GM12872 (cell line): Measurements from ENCODE around the gene SYNE1.

ENCODE experiments used
- TF ChIP-seq, protein P1 (sequence below): IDR thresholded peaks from 3 replicates; pipeline ENCODE4 v1.5.1; 2011; ENCODE audit warnings: low read depth, mild to moderate bottlenecking, low read length, moderate library complexity; ENCODE audit not compliant: insufficient read depth

The SYNE1 gene

DNA sequence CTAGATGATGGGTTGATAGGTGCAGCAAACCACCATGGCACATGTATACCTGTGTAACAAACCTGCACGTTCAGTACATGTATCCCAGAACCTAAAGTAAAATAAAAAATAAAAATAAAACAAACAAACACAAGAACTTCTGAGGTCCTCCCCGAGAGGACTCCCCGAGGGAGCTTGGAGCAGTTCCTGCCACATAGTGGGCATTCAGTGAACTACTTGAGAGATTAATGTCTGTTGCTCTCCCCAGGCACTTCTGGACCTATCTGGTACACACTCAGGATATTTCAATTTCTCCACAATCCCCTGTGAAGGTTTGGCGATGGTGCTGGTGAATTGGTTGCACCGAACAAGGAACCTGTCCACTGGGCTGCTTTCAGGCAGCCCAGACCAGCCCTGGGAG, 518.5 kb downstream of the SYNE1 start:
- TF ChIP-seq, protein P1, sequence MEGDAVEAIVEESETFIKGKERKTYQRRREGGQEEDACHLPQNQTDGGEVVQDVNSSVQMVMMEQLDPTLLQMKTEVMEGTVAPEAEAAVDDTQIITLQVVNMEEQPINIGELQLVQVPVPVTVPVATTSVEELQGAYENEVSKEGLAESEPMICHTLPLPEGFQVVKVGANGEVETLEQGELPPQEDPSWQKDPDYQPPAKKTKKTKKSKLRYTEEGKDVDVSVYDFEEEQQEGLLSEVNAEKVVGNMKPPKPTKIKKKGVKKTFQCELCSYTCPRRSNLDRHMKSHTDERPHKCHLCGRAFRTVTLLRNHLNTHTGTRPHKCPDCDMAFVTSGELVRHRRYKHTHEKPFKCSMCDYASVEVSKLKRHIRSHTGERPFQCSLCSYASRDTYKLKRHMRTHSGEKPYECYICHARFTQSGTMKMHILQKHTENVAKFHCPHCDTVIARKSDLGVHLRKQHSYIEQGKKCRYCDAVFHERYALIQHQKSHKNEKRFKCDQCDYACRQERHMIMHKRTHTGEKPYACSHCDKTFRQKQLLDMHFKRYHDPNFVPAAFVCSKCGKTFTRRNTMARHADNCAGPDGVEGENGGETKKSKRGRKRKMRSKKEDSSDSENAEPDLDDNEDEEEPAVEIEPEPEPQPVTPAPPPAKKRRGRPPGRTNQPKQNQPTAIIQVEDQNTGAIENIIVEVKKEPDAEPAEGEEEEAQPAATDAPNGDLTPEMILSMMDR: no peak

DNA sequence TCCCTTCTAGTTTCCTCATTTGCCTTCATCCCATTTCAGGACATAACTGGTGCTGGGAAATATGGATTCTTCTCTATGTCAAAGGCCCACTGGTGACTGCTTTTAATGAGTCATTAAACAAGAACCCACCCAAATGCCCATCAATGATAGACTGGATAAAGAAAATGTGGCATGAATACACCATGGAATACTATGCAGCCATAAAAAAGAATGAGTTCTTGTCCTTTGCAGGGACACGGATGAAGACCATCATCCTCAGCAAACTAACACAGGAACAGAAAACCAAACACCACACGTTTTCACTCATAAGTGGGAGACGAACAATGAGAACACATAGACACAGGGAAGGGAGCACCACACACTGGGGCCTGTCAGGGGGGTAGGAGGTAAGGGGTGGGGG, 518.9 kb downstream of the SYNE1 start:
- TF ChIP-seq, protein P1: no peak

- TF ChIP-seq, protein P1: no peak
These were observed 519.7 kb downstream of the SYNE1 start for GRCh38 chr6:152117156-152118133.

DNA sequence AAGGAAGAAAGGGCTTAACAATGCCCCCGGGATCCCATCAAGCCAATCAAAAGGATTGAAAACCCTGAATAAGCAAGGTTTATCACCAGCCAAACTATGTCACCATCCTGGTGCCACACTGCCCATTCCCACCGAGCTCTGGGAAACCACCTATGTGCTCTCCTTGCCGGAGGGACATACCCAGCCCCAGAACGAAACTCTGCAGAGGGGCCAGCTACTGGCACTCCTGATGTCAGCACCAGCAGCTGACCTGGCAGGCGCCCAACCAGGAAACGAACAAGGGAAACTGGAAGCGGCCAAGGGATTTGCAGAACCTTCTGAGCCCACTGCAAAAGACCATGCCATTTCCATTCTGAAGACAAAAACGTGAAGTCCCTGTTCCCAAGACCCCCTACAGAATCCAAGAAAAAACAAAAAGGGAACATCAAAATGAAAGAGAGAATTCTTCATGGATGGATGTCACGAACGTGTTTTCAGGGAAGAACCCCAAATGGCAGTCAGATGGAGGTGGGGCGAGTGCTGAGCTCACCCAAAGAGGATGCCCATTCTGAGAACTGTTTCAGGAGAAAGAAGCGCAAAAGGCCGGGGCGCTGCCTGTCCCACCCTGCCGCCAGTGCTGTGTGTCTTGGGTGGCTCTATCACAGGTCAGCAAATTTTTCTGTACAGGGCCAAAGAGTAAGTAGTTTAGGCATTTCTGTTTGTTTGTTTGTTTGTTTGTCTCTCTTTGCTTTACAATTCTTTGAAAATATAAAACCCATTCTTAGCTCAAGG, 524.5 kb downstream of the SYNE1 start:
- TF ChIP-seq, protein P1: no peak

DNA sequence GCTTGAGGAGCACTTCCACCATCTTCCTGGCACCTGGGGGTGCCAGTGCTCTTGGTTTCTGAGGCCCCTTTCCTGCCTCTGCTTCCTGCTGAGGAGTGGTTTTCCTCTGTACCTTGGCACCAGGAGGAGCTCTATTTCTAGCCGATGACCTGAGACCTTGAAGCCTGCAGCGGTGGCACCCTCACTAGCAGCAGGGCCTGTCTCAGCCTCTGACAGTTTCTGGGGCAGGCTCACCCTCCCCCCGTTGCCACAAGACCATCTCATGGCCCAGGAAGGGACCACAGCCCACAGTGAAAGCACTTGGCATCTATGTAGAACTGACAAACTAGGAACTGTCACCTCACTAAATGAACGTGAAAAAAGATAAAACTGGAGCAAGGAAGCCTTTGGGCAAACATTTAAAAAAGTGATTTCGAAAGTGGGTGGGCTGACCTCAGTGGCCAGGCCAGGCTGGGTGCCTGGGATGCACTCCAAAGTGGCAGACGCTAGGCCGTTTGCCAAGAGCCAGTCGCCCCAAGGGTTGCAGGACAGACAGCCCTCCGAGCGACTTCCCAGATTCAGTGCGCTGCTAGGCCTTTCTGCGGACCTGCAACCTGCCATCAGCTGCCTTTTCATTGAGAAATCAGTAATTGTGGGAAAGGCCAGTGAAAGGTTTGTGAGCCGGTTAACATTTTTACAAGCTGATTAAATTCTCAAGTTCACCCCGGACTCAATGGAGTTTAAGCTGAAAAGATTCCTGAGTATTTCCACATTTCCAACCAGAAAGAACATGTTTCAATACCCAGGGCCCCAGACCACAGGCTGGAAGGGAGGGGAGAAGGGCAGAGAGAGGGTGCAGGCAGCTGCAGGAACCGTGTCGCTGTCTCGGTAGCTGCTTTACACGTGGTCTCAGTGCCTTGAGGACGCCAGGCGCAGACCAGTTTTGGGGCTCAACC, 526.0 kb downstream of the SYNE1 start:
- TF ChIP-seq, protein P1: no peak

DNA sequence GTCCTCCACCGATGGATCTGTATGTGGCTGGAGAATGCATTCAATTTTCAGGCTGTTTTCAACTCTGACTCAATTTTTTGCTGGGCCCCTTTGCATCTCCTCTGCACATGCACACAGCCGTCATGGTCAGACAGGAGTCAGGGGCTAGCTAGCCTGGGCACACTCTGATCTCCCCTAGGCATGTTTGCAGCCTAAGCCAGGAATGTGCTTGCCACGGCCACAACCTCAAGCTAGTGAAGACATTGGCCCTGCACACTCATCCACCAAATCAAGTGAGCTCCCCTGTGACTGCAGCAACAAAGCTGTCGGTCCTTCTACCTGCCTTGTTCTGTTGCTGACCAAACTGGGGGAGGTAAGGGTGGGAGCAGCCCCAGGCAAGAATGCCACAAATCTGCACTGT, 529.2 kb downstream of the SYNE1 start:
- TF ChIP-seq, protein P1: no peak
